Mesothelial cell of epicardium (in vitro differentiated cells): ENCODE data around the gene CDH13. TPM values are rescaled to one million over a fixed set of nuclear protein-coding genes. Genes with fewer than 3 reads are reported as not detected.

Source experiments
- DNase-seq, 2 experiments: peaks; one replicate each; pipeline ENCODE4 v3.0.0; 2021; ENCODE audit warnings: low spot score in 2 of 2; ENCODE audit not compliant: unreplicated experiment in 2 of 2
- H3K27ac Mint-ChIP-seq: 2 replicates; pipeline ENCODE4 v1.8.0; 2021; ENCODE audit warnings: mixed read lengths
- H3K27me3 Mint-ChIP-seq: 2 replicates; pipeline ENCODE4 v1.8.0; 2021; ENCODE audit warnings: low read depth, mixed read lengths
- H3K36me3 Mint-ChIP-seq: 2 replicates; pipeline ENCODE4 v1.8.0; 2021; ENCODE audit warnings: mixed read lengths
- H3K4me1 Mint-ChIP-seq: 2 replicates; pipeline ENCODE4 v1.8.0; 2021; ENCODE audit warnings: mixed read lengths
- H3K4me3 Mint-ChIP-seq: 2 replicates; pipeline ENCODE4 v1.8.0; 2021; ENCODE audit warnings: mild to moderate bottlenecking, moderate library complexity, mixed read lengths
- H3K9me3 Mint-ChIP-seq: 2 replicates; pipeline ENCODE4 v1.8.0; 2021; ENCODE audit warnings: mixed read lengths
- CTCF ChIP-seq: fragments of 200-600 bp; sonication (generic); IDR thresholded peaks from one replicate; pipeline ENCODE4 v1.5.0; 2021; ENCODE audit warnings: antibody characterized with exemption; ENCODE audit not compliant: unreplicated experiment
- total RNA-seq: library from RNA; stranded (reverse); gene quantifications from 3 replicates; pipeline ENCODE4 v1.2.1, GENCODE V29; 2021

CDH13 gene
- total RNA-seq, 1 donor from 2014 or later: 0.80 TPM

- no peak for DNase-seq
- H3K4me1 Mint-ChIP-seq: no peaks in the 10 kb centered on the region
- TF ChIP-seq CTCF: no peak
- no peak overlapping the region for H3K4me3 Mint-ChIP-seq
- no peaks in the 10 kb centered on the region for H3K36me3 Mint-ChIP-seq
- no peaks in the 10 kb centered on the region for H3K9me3 Mint-ChIP-seq
- H3K27me3 Mint-ChIP-seq: peaks cover 11% of the 10 kb centered on the region
- no peak overlapping the region for H3K27ac Mint-ChIP-seq
These were observed 995.2 kb downstream of the CDH13 start for GRCh38 chr16:83622010-83622409.

- Mint-ChIP-seq H3K4me1 (no peaks in the 10 kb centered on the region), H3K27ac (no peak overlapping the region), H3K27me3 (peaks cover 11% of the 10 kb centered on the region), H3K4me3 (no peak overlapping the region), H3K36me3 (no peaks in the 10 kb centered on the region), H3K9me3 (no peaks in the 10 kb centered on the region)
- no peak for DNase-seq
- TF ChIP-seq CTCF: no peak
These were observed 996.4 kb downstream of the CDH13 start for GRCh38 chr16:83623091-83623730.

GRCh38 chr16:83623892-83624291 lies 997.1 kb downstream of the CDH13 start:
- Mint-ChIP-seq H3K27me3 (peaks cover 11% of the 10 kb centered on the region), H3K4me1 (no peaks in the 10 kb centered on the region), H3K36me3 (no peaks in the 10 kb centered on the region), H3K27ac (no peak overlapping the region), H3K4me3 (no peak overlapping the region), H3K9me3 (no peaks in the 10 kb centered on the region)
- no peak for DNase-seq
- TF ChIP-seq CTCF: no peak

GRCh38 chr16:83624429-83625120 lies 997.8 kb downstream of the CDH13 start:
- DNase-seq: no peak

GRCh38 chr16:83626204-83626603 lies 999.4 kb downstream of the CDH13 start:
- no peak for TF ChIP-seq CTCF
- H3K9me3 Mint-ChIP-seq: no peaks in the 10 kb centered on the region
- H3K4me1 Mint-ChIP-seq: no peaks in the 10 kb centered on the region
- no peaks in the 10 kb centered on the region for H3K36me3 Mint-ChIP-seq
- no peak for DNase-seq
- peaks cover 14% of the 10 kb centered on the region for H3K27me3 Mint-ChIP-seq
- no peak overlapping the region for H3K4me3 Mint-ChIP-seq
- no peak overlapping the region for H3K27ac Mint-ChIP-seq

More at GRCh38 chr16:83624429-83625120, 997.8 kb downstream of the CDH13 start:
- Mint-ChIP-seq H3K4me1 (no peaks in the 10 kb centered on the region), H3K9me3 (no peaks in the 10 kb centered on the region), H3K27ac (no peak overlapping the region), H3K4me3 (no peak overlapping the region), H3K36me3 (no peaks in the 10 kb centered on the region), H3K27me3 (peaks cover 13% of the 10 kb centered on the region)
- TF ChIP-seq CTCF: no peak
